Pons (tissue), 1 donor: Measurements from ENCODE around the gene SAG.

Source experiments
- DNase-seq: peaks from one replicate; pipeline ENCODE4 v3.0.0-alpha.2; 2016; ENCODE audit warnings: low spot score

SAG gene

GRCh38 chr2:233380995-233381637 is 73.5 kb downstream of the SAG start:
- DNase-seq: no peak

GRCh38 chr2:233381638-233381995 is 74.0 kb downstream of the SAG start:
- no peak for DNase-seq

- no peak for DNase-seq
Observed at GRCh38 chr2:233384015-233384414, 76.4 kb downstream of the SAG start.

- DNase-seq: no peak
Observed at GRCh38 chr2:233384811-233385488, 77.3 kb downstream of the SAG start.

- DNase-seq: no peak
Observed at GRCh38 chr2:233385489-233386044, 78.0 kb downstream of the SAG start.

GRCh38 chr2:233386382-233387041 is 78.9 kb downstream of the SAG start:
- DNase-seq: no peak

GRCh38 chr2:233387225-233387624 is 79.6 kb downstream of the SAG start:
- DNase-seq: no peak

- peak; percentile 88 for DNase-seq
Observed at GRCh38 chr2:233387667-233388528, 80.3 kb downstream of the SAG start.

- DNase-seq: no peak
Observed at GRCh38 chr2:233389601-233390125, 82.0 kb downstream of the SAG start.

GRCh38 chr2:233395687-233396086 is 88.1 kb downstream of the SAG start:
- DNase-seq: no peak
